HG02973 (cell line): ENCODE results near the gene PKDCC.
A peak's percentile ranks its signal among the peaks of the same experiment; 100 is the strongest.
"Not testable (repeated sequence)": the region's sequence is repeated elsewhere in the genome, so short reads cannot be mapped to it uniquely, and the experiment has no call there.

Source experiments
- ATAC-seq: cut with Tn5 transposase; IDR thresholded peaks from one replicate; pipeline ENCODE4 v1.9.1; 2021; ENCODE audit warnings: moderate library complexity; ENCODE audit not compliant: unreplicated experiment

PKDCC gene

GRCh38 chr2:42085070-42085469, 37.2 kb downstream of the PKDCC start:
- ATAC-seq = not testable (repeated sequence)

DNA sequence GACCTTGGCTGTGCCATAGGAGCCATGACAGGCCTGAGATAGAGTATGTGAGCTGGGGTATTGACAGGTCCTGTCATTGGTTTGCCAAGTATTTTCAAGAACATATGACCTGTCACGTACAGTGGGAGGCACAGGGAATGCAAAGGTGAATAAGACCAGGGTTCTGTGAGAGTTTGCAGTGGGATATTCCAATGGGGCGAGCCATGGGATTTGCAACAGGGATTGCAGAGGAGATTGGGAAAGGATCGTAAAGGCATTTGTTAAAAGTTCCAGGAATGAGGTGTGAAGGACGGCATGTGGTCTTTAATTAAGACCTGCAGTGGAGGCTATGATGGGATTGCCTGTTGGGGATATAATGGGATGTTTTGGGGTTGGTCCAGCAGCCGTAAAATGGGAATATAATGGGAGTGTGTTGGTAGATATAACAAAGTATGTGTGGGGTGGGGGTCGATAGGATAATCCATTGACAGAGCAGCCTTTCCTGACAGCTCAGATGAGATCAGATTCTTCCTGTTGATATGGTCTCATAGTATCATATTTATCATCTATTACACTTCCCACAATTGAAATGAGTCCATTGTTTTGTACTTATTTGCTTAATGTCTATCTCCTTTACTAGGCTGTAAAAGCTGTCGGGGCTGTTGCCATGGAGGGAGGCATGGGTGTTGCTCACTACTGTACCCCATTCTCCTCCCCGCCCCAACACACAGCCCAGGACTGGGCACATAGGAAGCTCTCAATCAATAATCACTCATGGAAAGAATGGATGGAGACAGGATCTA, 38.1 kb downstream of the PKDCC start:
- no peak for ATAC-seq

DNA sequence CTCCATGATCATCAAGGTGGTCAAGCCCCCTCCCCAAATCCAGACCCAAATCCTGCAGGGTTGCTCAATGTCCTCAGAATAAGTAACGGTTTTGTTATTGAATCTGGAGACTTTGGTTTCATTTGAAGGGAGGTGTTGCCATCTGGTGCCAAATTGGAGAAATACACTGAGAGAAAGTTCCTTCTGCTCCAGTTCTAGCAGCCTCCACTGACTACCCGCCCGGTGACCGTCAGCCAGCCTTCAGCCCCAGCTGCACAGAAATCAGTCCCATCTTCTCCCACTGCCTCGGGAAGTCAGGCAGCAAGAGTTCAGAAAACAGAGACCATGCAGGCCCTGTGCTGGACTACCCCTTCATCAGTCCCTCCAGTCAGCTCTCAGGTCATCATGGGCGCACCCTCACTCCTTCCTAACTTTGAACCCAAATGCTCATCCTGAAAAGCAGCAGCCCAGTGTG, 38.7 kb downstream of the PKDCC start:
- ATAC-seq = no peak

- no peak for ATAC-seq
Observed at GRCh38 chr2:42087137-42087856, 39.5 kb downstream of the PKDCC start.

- ATAC-seq = no peak
Observed at GRCh38 chr2:42087857-42088195, 40.0 kb downstream of the PKDCC start.

- peak; percentile 89 for ATAC-seq
Observed at GRCh38 chr2:42089340-42089925, 41.6 kb downstream of the PKDCC start.

DNA sequence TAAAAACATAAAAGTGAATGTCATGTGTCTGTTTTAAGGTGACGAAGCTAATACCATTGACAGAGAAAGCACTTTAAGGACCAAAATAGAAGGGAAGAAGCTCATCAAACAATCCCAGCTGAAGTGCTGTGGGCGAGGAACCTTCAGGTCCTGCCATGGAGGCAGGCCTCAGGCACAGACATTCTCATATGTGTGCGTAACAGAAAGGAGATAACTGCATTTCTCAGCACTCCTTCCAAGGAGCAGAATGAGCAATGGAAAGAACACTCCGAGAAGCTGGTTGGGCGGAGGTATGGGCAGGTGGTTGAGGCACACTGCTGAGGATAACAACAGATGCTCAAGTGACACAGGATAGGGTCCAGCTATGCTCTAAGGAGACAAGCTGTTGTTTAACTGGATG, 42.4 kb downstream of the PKDCC start:
- ATAC-seq = no peak

GRCh38 chr2:42091671-42092070, 43.9 kb downstream of the PKDCC start:
- no peak for ATAC-seq

DNA sequence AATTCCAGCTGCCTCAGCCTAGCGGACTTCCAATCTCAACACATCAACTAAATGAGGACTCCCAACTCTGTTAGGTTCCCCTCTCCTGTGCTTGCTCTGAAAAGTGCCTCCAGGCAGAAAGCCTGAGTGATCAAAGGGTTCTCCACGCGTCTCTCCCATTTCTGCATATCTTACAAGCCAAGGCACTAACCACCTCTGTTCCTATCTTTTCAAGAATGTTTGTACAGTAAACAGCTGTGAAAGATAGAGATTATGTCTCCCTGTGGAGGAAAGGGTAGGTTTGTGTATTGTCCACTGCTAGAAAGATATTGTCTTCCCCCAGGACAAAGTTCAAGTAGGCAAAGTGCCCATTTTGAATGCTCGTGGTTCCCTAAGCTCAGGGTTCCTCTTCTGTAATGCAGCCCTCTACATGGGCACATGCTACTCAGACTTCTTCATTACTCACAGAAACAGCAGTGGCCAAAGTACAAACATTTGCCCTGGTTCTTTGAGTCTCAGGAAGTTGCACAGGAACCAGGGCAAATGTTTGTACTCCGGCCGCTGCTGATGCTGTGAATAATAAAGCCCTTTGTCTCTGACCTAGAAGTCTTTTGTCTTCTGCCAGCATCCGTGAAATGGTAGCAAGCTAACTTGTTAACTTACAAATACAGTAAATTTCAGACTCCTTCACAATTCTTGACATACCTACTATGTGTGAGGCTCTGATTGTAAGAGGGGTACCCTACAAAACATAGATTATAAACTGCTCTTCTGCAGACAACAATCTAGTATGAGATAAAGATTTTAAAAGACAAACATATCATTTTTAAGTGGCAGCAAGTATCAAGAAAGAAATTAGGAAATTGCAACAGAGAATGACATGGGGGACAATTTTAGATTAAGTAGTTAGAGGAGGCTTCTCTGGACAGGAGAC, 44.5 kb downstream of the PKDCC start:
- no peak for ATAC-seq

DNA sequence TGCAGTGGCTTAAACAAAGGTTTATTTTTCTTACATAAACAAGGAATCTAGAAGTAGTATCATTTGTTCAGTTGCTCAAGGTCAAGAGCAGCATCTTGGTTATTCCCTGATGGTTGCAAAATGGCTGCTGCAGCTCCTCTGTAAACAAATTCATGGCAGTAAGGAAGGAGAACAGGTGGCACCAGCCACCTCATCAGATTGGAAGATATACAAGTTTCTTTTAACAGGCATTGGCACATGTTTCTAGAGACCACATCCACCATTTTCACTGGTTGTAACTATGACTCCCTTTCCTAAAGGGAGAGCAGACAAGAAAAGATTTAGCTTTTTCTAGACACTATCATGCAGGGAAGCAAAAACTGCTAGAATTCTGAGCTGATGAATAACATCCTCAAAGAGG, 46.3 kb downstream of the PKDCC start:
- ATAC-seq = no peak

- no peak for ATAC-seq
Observed at GRCh38 chr2:42095923-42096408, 48.1 kb downstream of the PKDCC start.

GRCh38 chr2:42096869-42097591, 49.2 kb downstream of the PKDCC start:
- no peak for ATAC-seq

GRCh38 chr2:42098571-42099437, 51.0 kb downstream of the PKDCC start:
- no peak for ATAC-seq

DNA sequence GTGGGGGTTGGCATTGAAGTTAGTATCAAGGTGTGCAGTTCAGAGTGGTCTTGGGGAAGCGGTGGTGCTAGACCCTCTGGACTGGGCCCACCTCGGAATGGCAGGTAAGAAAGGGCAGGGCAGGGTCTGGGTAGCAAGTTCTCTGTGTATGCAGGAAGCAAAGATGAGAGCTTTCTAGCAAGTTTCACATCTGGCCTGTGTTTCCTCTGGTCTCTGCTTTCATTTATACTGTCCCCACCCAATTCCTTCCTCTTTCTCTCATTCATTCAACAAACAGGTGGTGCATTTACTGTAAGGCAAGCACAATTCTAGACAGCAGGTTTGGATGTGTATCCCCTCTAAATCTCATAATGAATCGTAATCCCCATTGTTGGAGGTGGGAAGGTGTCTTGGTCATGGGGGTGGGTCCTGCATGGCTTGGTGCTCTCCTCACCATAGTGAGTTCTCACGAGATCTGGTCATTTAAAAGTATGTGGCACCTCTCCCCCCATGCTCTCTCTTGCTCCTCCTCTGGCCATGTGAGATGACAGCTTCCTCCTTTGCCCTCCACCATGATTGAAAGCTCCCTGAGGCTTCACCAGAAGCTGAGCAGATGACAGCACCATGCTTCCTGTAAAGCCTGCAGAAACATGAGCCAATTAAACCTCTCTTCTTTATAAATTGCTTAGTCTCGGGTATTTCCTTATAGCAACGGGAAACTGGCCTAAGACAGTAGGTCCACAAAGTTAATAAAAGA, 51.8 kb downstream of the PKDCC start:
- ATAC-seq = no peak

GRCh38 chr2:42100683-42101205, 52.9 kb downstream of the PKDCC start:
- ATAC-seq = no peak

DNA sequence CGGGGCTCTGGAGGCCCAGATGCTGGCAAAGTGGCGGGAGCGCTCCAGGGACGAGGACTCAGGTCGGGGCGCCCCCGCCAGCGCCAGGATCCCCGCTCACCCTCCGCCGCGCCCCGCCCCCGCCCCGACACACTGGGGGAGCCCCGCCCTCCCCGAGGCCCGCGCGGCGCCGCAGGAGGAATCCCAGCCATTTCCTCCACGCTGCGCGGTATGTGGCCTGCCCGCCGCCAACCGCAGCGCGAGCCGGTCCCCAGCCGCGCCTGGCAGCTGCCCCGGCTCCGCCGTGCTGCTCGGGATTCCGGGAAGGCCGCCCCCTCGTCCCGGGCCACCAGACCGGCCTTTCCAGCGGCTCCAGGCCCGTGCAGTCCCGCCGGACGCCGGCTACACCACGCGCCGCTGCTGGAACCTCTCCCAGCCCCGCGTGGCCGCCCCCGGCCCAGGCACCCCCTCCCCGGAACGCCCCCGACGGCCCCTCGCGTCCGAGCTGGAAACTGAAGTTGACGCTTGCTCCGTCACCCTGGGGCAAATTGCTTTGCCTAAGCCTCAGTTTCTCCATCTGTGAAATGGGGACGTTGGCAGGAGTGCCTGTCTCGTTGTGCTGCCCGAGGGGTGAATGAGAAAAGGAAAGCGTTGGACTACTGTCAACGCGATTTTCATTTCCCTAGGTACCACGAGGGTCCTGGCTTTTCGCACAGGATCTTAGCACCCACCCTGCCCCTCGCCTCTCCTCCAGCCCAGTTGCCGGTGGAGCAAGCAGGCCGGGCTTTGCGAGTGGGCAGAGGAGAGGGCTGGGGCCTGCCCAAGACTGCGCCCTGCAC, 53.6 kb downstream of the PKDCC start:
- no peak for ATAC-seq

DNA sequence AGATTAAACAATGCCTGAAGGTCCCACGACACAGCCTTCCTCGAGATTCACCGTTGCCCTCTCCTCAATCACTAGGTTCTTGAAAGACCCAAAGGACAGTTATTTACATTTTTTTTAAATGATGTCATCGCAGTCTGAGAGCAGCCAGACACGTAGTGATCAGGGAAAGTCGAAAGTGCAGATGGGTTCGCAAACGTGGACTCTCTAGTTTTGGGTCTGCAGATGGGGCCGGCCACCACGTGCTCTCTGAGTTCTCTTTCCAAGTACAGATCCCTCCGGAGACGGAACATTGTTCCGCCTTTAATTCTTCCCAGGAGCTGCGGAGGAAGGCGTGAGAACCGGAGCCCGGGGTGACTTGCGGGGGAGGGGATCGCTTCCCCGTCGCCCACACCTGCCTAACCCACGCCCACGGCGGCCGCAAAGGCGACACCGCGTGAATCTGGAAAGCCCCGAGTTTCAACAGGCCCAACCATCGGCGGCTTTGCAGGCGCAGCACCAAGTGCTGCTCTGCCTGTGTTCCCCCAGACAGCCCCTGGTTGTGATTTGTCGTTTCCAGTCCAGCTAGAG, 54.3 kb downstream of the PKDCC start:
- peak; percentile 54 for ATAC-seq
